ENCODE data around the gene DDX60. TPM values are rescaled to one million over a fixed set of nuclear protein-coding genes. Genes with fewer than 3 reads are reported as not detected.

The DDX60 gene, protein sequence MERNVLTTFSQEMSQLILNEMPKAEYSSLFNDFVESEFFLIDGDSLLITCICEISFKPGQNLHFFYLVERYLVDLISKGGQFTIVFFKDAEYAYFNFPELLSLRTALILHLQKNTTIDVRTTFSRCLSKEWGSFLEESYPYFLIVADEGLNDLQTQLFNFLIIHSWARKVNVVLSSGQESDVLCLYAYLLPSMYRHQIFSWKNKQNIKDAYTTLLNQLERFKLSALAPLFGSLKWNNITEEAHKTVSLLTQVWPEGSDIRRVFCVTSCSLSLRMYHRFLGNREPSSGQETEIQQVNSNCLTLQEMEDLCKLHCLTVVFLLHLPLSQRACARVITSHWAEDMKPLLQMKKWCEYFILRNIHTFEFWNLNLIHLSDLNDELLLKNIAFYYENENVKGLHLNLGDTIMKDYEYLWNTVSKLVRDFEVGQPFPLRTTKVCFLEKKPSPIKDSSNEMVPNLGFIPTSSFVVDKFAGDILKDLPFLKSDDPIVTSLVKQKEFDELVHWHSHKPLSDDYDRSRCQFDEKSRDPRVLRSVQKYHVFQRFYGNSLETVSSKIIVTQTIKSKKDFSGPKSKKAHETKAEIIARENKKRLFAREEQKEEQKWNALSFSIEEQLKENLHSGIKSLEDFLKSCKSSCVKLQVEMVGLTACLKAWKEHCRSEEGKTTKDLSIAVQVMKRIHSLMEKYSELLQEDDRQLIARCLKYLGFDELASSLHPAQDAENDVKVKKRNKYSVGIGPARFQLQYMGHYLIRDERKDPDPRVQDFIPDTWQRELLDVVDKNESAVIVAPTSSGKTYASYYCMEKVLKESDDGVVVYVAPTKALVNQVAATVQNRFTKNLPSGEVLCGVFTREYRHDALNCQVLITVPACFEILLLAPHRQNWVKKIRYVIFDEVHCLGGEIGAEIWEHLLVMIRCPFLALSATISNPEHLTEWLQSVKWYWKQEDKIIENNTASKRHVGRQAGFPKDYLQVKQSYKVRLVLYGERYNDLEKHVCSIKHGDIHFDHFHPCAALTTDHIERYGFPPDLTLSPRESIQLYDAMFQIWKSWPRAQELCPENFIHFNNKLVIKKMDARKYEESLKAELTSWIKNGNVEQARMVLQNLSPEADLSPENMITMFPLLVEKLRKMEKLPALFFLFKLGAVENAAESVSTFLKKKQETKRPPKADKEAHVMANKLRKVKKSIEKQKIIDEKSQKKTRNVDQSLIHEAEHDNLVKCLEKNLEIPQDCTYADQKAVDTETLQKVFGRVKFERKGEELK (N-terminal part only)
- total RNA-seq (1 to 10 TPM; 1.4 to 3.6 (median 2.7) TPM), polyA plus RNA-seq (1 to 10 TPM; 1.7 to 2.1 (median 1.8) TPM)
- long read RNA-seq, donor 1, partial matches to known transcripts = 1 of 1 reads
- long read RNA-seq, donor 1, other reads (novel, unspliced or antisense) = 0 of 1 reads
- long read RNA-seq, donor 2, partial matches to known transcripts = 0 of 1 reads
- long read RNA-seq, donor 2, other reads (novel, unspliced or antisense) = 1 of 1 reads

DNA sequence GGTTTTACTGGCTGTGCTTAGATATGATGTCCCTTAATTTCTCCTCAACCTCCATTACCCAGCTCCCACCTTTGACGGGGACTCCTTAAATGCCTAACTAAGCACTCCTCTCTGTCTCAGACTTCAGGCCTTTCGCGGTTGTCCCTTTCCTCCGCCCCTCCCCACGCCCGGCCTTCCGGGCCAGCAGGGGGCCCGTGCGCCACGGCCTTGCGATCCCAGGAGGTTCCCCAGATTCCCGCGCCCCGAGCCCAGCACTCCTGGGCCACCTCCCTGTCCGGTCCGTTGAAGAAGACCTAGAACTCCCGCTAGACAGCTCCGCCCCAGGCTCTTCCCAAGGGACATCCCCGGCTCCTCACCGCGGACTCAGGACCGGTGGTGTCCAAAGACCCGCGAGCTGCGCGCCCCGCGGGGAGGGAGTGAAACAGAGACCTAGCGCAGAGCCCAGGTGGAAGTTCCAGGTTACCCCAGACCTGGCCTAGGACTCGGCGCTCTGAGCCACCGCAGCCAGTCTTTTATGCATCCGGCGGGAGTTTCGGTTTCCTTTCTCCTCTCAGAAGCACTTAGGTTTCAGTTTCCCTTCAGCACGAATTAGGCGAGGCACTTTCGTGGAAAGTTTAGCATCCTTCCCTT, at the start of gene DDX60:
Gene DDX60, minus strand, starts transcription at position 487 of the 630 bp plus-strand sequence. CDS start 7,493 bp downstream, outside the sequence.
- 1% methylated on average over 38 of the region's 38 CpGs for WGBS, 3 donors
- H3K4me3 ChIP-seq = peak within 1 kb of the TSS; percentile 98

DNA sequence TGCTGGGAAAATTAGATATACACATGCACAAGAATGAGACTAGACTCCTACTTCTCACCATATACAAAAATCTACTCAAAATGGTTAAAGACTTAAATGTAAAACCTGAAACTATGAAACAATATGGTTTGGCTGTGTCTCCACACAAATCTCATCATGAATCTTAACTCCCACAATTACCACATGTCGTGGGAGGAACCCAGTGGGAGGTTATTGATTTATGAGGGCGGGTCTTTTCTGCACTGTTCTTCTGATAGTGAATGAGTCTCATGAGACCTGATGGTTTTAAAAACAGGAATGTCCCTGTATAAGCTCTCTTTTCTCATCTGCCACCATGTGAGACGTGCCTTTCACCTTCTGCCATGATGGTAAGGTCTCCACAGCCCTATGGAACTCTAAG, 48.5 kb upstream of the DDX60 start:
- H3K4me3 ChIP-seq = no peak overlapping the region
- H3K27ac ChIP-seq = no peak overlapping the region
- intact Hi-C loops (cut with DNase I) = no loop called here
- no peak for ATAC-seq
- H3K9me3 ChIP-seq = no peaks in the 10 kb centered on the region
- peaks cover 0 to 6% of the 10 kb centered on the region in 2 donors for H3K36me3 ChIP-seq (ENCODE audit: insufficient read depth in 1 of 2, low read depth in 1 of 2)
- DNase-seq = no peak
- TF ChIP-seq, protein P1, sequence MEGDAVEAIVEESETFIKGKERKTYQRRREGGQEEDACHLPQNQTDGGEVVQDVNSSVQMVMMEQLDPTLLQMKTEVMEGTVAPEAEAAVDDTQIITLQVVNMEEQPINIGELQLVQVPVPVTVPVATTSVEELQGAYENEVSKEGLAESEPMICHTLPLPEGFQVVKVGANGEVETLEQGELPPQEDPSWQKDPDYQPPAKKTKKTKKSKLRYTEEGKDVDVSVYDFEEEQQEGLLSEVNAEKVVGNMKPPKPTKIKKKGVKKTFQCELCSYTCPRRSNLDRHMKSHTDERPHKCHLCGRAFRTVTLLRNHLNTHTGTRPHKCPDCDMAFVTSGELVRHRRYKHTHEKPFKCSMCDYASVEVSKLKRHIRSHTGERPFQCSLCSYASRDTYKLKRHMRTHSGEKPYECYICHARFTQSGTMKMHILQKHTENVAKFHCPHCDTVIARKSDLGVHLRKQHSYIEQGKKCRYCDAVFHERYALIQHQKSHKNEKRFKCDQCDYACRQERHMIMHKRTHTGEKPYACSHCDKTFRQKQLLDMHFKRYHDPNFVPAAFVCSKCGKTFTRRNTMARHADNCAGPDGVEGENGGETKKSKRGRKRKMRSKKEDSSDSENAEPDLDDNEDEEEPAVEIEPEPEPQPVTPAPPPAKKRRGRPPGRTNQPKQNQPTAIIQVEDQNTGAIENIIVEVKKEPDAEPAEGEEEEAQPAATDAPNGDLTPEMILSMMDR (IDR thresholded peaks at IDR 0.05) = no peak
- no peaks in the 10 kb centered on the region for H3K4me1 ChIP-seq
- H3K27me3 ChIP-seq (ENCODE audit: insufficient read depth in 3 of 3, low read length in 2 of 3) = no peaks in the 10 kb centered on the region
- 91 to 92% (median 92%) methylated on average over 3 of the region's 3 CpGs for WGBS, 3 donors

More for the DNA sequence above, at the start of gene DDX60:
- TF ChIP-seq, protein P1 (IDR thresholded peaks at IDR 0.05) = peak; percentile 51
- no peaks in the 10 kb centered on the region for H3K27me3 ChIP-seq (ENCODE audit: insufficient read depth in 3 of 3, low read length in 2 of 3)
- peaks cover 6% of the 10 kb centered on the region for H3K4me1 ChIP-seq
- intact Hi-C loops (cut with DNase I) = loop anchor here in 1 of 2 donors (5.0 kb wide), 2 partner anchors 41 to 164 kb away; partner anchors contain the start of gene DDX60L
- peak; percentile 82 to 95 (median 92) for ATAC-seq
- no peaks in the 10 kb centered on the region for H3K36me3 ChIP-seq (ENCODE audit: insufficient read depth in 1 of 2, low read depth in 1 of 2)
- no peaks in the 10 kb centered on the region for H3K9me3 ChIP-seq
- peak; percentile 68 to 76 for DNase-seq
- H3K27ac ChIP-seq = peak within 1 kb of the TSS; percentile 88

DNA sequence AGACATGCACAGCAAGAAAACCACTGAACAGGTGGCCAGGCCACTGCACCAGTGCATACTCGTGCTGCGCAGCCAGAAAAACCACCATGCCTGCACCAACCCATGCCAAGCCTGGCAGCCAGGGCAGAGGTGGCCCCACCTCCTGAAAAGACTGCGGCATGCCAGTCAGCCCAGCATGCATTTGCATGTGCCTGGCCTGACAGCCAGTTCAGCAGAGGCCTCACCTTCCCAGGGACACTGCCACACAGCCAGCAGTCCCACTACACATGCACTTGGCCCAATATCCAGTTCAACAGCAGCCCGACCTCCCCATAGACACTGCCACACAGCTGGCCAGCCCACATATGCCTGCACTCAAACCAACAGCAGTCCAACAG, 43.5 kb upstream of the DDX60 start:
- DNase-seq (no peak), ATAC-seq (no peak)
- TF ChIP-seq, protein P1 (IDR thresholded peaks at IDR 0.05) = no peak
- 69 to 71% (median 71%) methylated on average over 4 of the region's 4 CpGs for WGBS, 3 donors
- Histone ChIP-seq H3K27ac (no peak overlapping the region), H3K4me3 (no peak overlapping the region), H3K36me3 (ENCODE audit: insufficient read depth in 1 of 2, low read depth in 1 of 2) (peaks cover 3 to 17% of the 10 kb centered on the region in 2 donors), H3K9me3 (no peaks in the 10 kb centered on the region), H3K27me3 (ENCODE audit: insufficient read depth in 3 of 3, low read length in 2 of 3) (no peaks in the 10 kb centered on the region), H3K4me1 (no peaks in the 10 kb centered on the region)
- intact Hi-C loops (cut with DNase I) = no loop called here
